Effector CD8-positive, alpha-beta T cell (primary cell): Measurements from ENCODE around the gene AKT3.
"Not testable (repeated sequence)": the region's sequence is repeated elsewhere in the genome, so short reads cannot be mapped to it uniquely, and the experiment has no call there.

Experiments used
- DNase-seq: peaks from one replicate; lab custom pipeline; 2025; lab: John Stamatoyannopoulos, UW

AKT3 gene

GRCh38 chr1:243705585-243705984 lies 144.5 kb downstream of the AKT3 start:
- no peak for DNase-seq

DNA sequence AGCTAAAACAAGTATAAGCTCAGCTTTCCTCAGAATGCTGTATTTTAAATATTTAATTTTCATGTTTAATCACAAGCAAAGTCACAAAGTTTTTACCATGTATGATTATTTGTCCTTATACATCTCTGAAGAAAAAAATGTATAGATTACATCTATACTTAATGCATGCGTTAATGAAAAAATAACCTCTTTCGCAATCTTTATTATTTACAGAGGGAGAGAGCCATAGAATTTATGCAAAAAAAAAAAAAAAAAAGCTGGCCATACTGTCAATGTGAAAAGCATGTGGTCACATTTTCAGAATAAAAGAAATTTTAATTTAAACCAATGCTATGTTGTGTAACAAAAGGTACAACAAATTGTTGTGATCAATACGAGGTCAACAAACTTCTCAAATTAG lies 148.2 kb downstream of the AKT3 start:
- no peak for DNase-seq

- DNase-seq: no peak
Observed at GRCh38 chr1:243693800-243694199, 156.2 kb downstream of the AKT3 start.

DNA sequence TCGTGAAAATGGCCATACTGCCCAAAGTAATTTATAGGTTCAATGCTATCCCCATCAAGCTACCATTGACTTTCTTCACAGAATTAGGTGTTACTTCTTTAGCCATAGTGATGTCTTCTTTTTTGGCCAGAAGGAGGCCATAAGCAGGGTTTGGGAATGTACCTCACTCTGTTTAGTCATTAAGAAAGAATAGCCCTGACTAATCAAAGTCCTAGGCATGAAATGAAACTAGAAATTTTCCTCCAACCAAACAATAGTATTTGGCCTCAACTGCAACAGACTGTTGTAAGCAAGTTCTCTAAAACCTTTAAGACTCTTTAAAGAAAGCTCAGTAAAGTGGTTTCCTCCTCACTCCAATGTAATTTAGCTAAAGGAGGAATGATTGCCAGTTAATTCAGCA lies 163.9 kb downstream of the AKT3 start:
- no peak for DNase-seq

GRCh38 chr1:243680860-243681259 lies 169.2 kb downstream of the AKT3 start:
- no peak for DNase-seq

DNA sequence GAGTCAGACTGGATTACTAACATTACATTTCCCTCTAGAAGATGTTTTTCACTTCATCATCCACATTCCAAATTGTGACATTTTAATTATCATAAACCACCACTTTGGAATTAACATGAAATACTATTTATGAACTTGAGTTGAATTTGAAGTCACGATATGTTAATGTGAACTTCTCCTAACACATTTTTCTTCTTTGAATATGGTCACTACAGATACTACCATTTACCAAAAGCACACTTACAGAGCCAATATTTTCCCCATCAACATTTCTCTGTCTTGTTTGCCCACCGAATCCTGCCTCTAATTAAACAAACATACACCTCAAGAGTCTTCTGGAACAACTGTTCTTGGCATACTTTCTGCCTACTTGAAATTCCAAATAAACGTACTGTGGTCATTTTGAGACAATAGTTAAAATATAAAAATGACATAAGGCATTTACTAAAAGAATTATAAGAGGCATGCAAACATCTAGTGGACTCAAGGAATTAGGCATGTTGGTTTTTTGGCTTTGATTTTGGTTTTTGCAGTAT lies 177.4 kb downstream of the AKT3 start:
- no peak for DNase-seq

GRCh38 chr1:243667591-243667990 lies 182.5 kb downstream of the AKT3 start:
- no peak for DNase-seq

- DNase-seq: no peak
Observed at GRCh38 chr1:243667133-243667532, 182.9 kb downstream of the AKT3 start.

- DNase-seq: no peak
Observed at GRCh38 chr1:243663651-243664050, 186.4 kb downstream of the AKT3 start.

DNA sequence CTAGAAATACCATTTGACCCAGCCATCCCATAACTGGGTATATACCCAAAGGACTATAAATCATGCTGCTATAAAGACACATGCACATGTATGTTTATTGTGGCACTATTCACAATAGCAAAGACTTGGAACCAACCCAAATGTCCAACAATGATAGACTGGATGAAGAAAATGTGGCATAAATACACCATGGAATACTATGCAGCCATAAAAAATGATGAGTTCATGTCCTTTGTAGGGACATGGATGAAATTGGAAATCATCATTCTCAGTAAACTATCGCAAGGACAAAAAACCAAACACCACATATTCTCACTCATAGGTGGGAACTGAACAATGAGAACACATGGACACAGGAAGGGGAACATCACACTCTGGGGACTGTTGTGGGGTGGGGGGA lies 187.9 kb downstream of the AKT3 start:
- not testable (repeated sequence) for DNase-seq

- no peak for DNase-seq
Observed at GRCh38 chr1:243658594-243659105, 191.4 kb downstream of the AKT3 start.

GRCh38 chr1:243657793-243658192 lies 192.2 kb downstream of the AKT3 start:
- no peak for DNase-seq

DNA sequence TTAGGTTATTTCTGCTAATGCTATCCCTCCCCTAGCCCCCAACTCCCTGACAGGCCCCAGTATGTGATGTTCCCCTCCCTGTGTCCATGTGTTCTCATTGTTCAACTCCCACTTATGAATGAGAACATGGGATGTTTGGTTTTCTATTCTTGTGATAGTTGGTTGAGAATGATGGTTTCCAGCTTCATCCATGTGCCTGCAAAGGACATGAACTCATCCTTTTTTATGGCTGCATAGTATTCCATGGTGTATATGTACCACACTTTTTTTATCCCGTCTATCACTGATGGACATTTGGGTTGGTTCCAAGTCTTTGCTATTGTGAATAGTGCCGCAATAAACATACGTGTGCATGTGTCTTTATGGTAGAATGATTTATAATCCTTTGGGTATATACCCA lies 200.5 kb downstream of the AKT3 start:
- DNase-seq: not testable (repeated sequence)

DNA sequence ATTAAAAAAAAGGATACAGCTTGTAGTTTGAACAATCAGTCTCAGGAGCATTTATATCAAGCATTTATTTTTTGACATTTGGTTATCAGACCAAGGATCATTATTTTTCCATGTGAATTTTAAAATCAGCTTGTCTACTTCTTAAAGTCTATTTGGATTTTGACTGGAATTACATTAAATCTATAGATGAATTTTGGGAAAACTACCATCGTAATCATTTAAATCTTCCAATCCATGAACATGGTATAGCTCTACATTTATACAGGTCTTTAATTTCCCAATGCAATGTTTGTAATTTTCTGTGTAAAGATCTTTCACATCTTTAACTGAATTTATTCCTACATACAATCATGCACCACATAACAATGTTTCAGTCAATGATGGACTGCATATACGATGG lies 203.2 kb downstream of the AKT3 start:
- DNase-seq: no peak

GRCh38 chr1:243645281-243645680 lies 204.8 kb downstream of the AKT3 start:
- DNase-seq: no peak

- DNase-seq: no peak
Observed at GRCh38 chr1:243642936-243643335, 207.1 kb downstream of the AKT3 start.

DNA sequence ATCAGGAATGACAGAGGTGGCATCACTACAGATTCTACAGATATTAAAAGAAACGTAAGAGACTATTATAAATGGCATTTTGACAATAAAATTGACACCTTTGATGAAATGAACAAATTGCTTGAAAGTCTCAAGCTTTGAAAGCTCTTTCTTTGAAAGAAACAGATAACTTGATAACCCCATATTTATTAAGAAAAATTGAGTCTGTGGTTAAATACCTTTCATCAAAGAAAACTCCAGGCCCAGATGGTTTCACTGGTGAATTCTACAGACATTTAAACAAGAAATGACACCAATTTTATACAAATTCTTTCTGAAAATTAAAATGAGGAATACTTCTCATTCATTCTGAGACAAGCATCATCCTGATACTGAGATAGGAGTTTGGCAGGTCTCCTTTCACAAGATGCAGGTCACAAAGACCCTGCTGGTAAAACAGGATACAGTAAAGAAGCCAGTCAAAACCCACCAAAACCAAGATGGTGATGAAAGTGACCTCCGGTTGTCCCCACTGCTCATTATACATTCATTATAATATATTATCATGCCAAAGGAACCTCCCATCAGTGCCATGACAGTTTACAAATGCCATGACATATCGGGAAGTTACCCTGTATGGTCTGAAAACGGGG lies 210.9 kb downstream of the AKT3 start:
- no peak for DNase-seq

GRCh38 chr1:243638186-243638585 lies 211.9 kb downstream of the AKT3 start:
- DNase-seq: no peak

DNA sequence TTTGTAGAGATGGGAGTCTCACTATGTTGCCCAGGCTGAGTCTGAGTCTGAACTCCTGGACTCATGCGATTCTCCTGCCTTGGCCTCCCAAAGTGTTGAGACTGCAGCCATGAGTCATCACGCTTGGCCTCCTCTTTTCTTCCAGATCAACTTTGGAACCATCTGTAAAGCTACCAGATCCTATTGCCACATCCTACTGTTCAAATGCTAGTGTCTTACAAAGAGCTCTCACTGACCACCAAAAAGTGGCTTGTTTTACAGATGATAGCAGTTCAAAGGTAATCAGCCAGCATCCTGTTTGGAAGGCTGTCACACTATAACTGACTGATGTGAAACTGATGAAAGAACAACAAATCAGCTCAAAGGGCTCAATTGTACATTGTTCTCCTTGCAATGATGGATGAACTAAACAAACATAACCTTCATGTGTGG lies 221.6 kb downstream of the AKT3 start:
- no peak for DNase-seq

- no peak for DNase-seq
Observed at GRCh38 chr1:243623841-243624240, 226.2 kb downstream of the AKT3 start.

DNA sequence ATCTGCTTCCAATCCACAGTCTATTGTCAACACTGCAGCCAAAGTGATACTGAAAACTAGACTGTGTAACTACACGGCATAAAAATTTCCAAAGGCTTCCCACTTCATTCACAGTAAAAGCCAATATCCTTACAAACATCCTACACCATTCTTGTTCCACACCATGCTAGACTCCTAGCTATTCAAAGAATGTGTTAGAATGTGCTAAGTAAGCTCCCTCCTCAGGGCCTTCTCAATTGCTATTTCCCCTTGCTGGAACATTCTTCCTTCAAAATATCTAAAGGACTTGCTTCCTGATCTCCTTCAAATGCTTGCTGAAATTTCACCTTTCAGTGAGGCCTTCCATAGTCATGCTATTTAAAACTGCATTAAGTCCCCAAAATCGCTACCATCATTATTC lies 228.1 kb downstream of the AKT3 start:
- no peak for DNase-seq

GRCh38 chr1:243620096-243620495 lies 229.9 kb downstream of the AKT3 start:
- no peak for DNase-seq

DNA sequence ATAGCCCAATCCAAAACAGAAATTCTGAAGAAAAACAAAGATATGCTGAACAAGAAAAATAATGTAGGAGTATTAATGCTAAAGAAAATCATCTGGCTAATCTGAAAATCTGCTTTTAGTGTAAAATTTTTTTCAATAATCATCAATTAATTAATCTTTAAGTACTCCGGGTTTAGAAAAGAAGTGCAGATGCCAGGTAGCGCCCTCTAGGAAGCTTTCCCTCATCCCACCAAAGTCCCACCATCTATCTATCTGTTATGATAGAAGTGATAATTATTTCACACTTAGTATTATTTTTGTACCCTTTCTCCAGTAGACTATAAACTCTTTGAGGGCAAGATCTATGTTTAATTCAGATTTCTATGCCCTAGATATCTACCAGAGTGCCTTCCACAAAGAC lies 240.3 kb downstream of the AKT3 start:
- DNase-seq: no peak

GRCh38 chr1:243605604-243606003 lies 244.4 kb downstream of the AKT3 start:
- DNase-seq: no peak
